Measurements from ENCODE around the gene SLC25A25. TPM values are rescaled to one million over a fixed set of nuclear protein-coding genes. Genes with fewer than 3 reads are reported as not detected.

Gene SLC25A25
- total RNA-seq, 1 experiment from 2014 or later, result 18.5 TPM

DNA sequence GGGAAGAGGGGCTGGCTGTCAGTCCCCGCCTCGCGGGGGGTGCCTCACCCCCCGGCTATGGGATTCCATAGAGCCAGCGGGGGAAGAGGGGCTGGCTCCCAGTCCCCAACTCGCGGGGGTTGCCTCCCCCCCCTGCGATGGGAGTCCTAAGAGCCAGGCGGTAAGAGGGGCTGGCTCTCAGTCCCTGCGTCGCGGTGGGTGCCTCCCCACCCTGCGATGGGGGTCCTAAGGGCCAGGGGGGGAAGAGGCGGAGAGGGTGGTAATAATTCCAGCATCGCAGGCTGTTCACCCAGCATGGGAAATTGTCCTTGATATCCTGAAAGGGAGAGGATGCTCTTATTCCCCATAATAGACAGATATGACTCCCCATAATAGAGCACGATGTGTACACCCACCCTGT is 71.6 kb downstream of the SLC25A25 start:
- ChIA-PET POLR2A (no interaction called here), CTCF (no interaction called here)
- Mint-ChIP-seq H3K27me3 (ENCODE audit: insufficient read depth, unreplicated experiment) (no peaks in the 10 kb centered on the region), H3K27ac (ENCODE audit: unreplicated experiment) (no peak overlapping the region), H3K4me3 (ENCODE audit: unreplicated experiment) (no peak overlapping the region), H3K9me3 (ENCODE audit: unreplicated experiment) (peaks cover 1% of the 10 kb centered on the region), H3K36me3 (ENCODE audit: insufficient read depth, unreplicated experiment) (no peaks in the 10 kb centered on the region), H3K4me1 (ENCODE audit: low read depth, unreplicated experiment) (no peaks in the 10 kb centered on the region)
- no TSS peak for BruUV-seq (replicated peaks)
- intact Hi-C loops (cut with micrococcal nuclease; ENCODE audit: unreplicated experiment), result no loop called here
- TF ChIP-seq, protein P1, sequence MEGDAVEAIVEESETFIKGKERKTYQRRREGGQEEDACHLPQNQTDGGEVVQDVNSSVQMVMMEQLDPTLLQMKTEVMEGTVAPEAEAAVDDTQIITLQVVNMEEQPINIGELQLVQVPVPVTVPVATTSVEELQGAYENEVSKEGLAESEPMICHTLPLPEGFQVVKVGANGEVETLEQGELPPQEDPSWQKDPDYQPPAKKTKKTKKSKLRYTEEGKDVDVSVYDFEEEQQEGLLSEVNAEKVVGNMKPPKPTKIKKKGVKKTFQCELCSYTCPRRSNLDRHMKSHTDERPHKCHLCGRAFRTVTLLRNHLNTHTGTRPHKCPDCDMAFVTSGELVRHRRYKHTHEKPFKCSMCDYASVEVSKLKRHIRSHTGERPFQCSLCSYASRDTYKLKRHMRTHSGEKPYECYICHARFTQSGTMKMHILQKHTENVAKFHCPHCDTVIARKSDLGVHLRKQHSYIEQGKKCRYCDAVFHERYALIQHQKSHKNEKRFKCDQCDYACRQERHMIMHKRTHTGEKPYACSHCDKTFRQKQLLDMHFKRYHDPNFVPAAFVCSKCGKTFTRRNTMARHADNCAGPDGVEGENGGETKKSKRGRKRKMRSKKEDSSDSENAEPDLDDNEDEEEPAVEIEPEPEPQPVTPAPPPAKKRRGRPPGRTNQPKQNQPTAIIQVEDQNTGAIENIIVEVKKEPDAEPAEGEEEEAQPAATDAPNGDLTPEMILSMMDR (IDR thresholded peaks at IDR 0.05; ENCODE audit: insufficient read depth in 1 of 2, low read depth in 1 of 2, low read length in 1 of 2, severe bottlenecking in 1 of 2, unreplicated experiment in 1 of 2), result no peak
- DNase-seq, result no peak
- no peak overlapping the region for H3K4me3 ChIP-seq (ENCODE audit: low read depth, low read length)
- H3K36me3 ChIP-seq (ENCODE audit: control insufficient read depth, insufficient read depth, low read length), result no peaks in the 10 kb centered on the region
- H3K4me1 ChIP-seq, result no peaks in the 10 kb centered on the region
- H3K9me3 ChIP-seq, result no peaks in the 10 kb centered on the region
- H3K27me3 ChIP-seq (replicated peaks; ENCODE audit: control insufficient read depth, insufficient read depth, low read length), result no peaks in the 10 kb centered on the region

DNA sequence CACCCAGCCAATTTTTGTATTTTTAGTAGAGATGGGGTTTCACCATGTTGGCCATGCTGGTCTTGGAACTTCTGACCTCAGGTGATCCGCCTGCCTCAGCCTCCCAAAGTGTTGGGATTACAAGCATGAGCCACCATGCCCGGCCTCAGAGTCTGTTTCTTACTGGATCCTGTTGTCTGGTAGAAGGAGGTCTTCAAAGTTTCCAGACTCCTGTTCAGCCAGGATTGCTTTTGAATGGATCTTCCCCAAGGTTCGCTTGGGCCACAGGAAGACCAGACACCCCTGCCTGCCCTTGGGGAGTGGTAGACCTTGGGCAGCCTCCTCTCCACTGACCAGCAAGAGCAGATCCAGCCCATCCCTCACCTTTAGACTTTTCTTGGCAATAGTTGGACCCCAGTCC is 73.6 kb downstream of the SLC25A25 start:
- no peaks in the 10 kb centered on the region for H3K36me3 Mint-ChIP-seq (ENCODE audit: insufficient read depth, unreplicated experiment)
- ChIA-PET CTCF (no interaction called here), POLR2A (no interaction called here)
- H3K4me3 Mint-ChIP-seq (ENCODE audit: unreplicated experiment), result no peak overlapping the region
- H3K9me3 Mint-ChIP-seq (ENCODE audit: unreplicated experiment), result no peaks in the 10 kb centered on the region
- Histone ChIP-seq H3K27me3 (replicated peaks; ENCODE audit: control insufficient read depth, insufficient read depth, low read length) (no peaks in the 10 kb centered on the region), H3K36me3 (ENCODE audit: control insufficient read depth, insufficient read depth, low read length) (no peaks in the 10 kb centered on the region), H3K4me1 (peaks cover 15% of the 10 kb centered on the region; the same call in 1 of the 2 replicates), H3K4me3 (ENCODE audit: low read depth, low read length) (no peak overlapping the region), H3K9me3 (no peaks in the 10 kb centered on the region)
- DNase-seq, result no peak
- no peaks in the 10 kb centered on the region for H3K27me3 Mint-ChIP-seq (ENCODE audit: insufficient read depth, unreplicated experiment)
- intact Hi-C loops (cut with micrococcal nuclease; ENCODE audit: unreplicated experiment), result no loop called here
- no peaks in the 10 kb centered on the region for H3K4me1 Mint-ChIP-seq (ENCODE audit: low read depth, unreplicated experiment)
- no TSS peak for BruUV-seq (replicated peaks)
- TF ChIP-seq, protein P1 (IDR thresholded peaks at IDR 0.05; ENCODE audit: insufficient read depth in 1 of 2, low read depth in 1 of 2, low read length in 1 of 2, severe bottlenecking in 1 of 2, unreplicated experiment in 1 of 2), result no peak
- H3K27ac Mint-ChIP-seq (ENCODE audit: unreplicated experiment), result no peak overlapping the region

DNA sequence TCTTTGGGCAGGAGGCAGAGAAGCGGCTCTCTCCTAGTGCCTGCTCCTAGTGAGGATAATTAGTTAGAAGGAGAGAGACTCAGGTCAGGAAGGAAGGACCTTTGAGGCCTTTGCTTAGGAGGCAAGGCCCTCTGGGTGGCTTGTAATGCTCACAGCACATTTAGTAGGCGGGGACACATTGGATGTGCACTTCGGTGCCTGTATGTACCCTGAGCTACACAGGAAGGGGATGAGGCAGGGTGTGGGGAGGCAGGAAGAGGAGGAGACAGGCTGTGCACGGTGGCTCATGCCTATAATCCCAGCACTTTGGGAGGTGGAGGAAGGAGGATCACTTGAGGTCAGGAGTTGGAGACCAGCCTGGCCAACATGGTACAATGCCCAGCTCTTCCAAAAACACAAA is 74.0 kb downstream of the SLC25A25 start:
- H3K4me3 ChIP-seq (ENCODE audit: low read depth, low read length), result no peak overlapping the region
- Mint-ChIP-seq H3K4me3 (ENCODE audit: unreplicated experiment) (no peak overlapping the region), H3K36me3 (ENCODE audit: insufficient read depth, unreplicated experiment) (no peaks in the 10 kb centered on the region), H3K4me1 (ENCODE audit: low read depth, unreplicated experiment) (no peaks in the 10 kb centered on the region), H3K27me3 (ENCODE audit: insufficient read depth, unreplicated experiment) (no peaks in the 10 kb centered on the region), H3K27ac (ENCODE audit: unreplicated experiment) (no peak overlapping the region), H3K9me3 (ENCODE audit: unreplicated experiment) (no peaks in the 10 kb centered on the region)
- intact Hi-C loops (cut with micrococcal nuclease; ENCODE audit: unreplicated experiment), result no loop called here
- H3K4me1 ChIP-seq, result peaks cover 15% of the 10 kb centered on the region; the same call in 1 of the 2 replicates
- H3K36me3 ChIP-seq (ENCODE audit: control insufficient read depth, insufficient read depth, low read length), result no peaks in the 10 kb centered on the region
- TF ChIP-seq, protein P1 (IDR thresholded peaks at IDR 0.05; ENCODE audit: insufficient read depth in 1 of 2, low read depth in 1 of 2, low read length in 1 of 2, severe bottlenecking in 1 of 2, unreplicated experiment in 1 of 2), result no peak
- CTCF ChIA-PET, result interaction anchor here (0.6 kb wide), 1 partner anchor 220 kb away, joined by 3 read pairs; no protein-coding TSS in a partner anchor
- BruUV-seq (replicated peaks), result no TSS peak
- no peaks in the 10 kb centered on the region for H3K9me3 ChIP-seq
- POLR2A ChIA-PET, result no interaction called here
- DNase-seq, result no peak
- H3K27me3 ChIP-seq (replicated peaks; ENCODE audit: control insufficient read depth, insufficient read depth, low read length), result no peaks in the 10 kb centered on the region

All from Caco-2 (cell line).